ENCODE data around the gene TTC3. TPM values are rescaled to one million over a fixed set of nuclear protein-coding genes. Genes with fewer than 3 reads are reported as not detected.
A peak's percentile ranks its signal among the peaks of the same experiment; 100 is the strongest.
"Not testable (repeated sequence)": the region's sequence is repeated elsewhere in the genome, so short reads cannot be mapped to it uniquely, and the experiment has no call there.

The TTC3 gene
- total RNA-seq, 1 experiment from 2014 or later = 123 TPM

DNA sequence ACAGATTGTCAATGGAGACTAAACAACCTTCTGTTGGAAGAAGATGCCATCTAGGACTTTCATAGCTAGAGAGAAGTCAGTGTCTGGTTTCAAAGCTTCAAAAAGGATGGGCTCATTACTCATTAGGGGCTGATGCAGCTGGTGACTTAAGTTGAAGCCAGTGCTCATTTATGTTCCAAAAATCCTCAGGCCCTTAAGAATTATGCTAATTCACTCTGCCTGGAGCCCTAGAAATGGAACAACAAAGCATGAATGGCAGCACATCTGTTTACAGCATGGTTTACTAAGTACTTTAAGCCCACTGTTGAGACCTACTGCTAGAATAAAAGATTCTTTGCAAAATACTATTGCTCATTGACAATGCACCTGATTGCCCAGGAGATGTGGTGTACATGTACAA lies 63.7 kb downstream of the TTC3 start:
- no peak for DNase-seq (ENCODE audit: low spot score)
- in situ Hi-C loops (cut with HindIII; ENCODE audit: low sequenced_read_pairs) = no loop called here

DNA sequence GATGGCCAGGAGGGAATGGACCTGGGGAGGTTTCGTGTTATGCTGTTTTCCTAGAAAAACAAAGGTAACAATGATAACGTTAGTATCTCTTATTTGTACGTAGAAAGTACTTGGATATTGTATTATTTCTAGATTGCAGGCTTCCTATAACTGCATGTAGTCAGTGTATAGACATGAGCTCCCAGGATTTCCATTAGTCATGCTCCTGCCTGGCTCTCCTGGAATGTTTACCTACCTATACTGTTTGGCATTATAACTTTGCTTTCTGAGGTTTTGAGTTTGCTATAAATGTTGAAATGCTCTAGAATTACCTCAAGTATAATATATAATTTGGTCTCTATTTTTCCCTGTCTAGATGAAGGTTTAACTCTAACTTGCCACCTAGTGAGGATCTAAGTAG lies 66.1 kb downstream of the TTC3 start:
- DNase-seq (ENCODE audit: low spot score) = no peak
- in situ Hi-C loops (cut with HindIII; ENCODE audit: low sequenced_read_pairs) = no loop called here

DNA sequence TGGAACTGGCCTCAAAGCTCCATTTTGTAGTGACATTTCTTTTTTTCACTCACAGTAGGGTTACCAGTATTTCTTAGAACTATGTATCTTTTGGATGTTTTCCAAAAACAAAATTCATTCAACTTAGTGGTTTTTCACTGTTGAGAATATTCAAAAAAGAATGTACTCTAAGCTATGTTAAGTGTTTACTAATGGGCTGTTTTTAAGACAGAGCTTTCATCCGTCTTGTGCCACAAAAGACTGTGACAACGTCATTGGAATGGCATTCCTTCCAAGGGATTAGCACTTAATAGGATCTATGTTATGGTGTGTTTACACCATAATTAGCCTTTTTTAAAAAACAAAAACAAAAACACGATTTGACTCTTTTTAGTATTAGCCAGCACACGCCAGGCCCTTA lies 66.8 kb downstream of the TTC3 start:
- in situ Hi-C loops (cut with HindIII; ENCODE audit: low sequenced_read_pairs) = no loop called here
- DNase-seq (ENCODE audit: low spot score) = no peak

DNA sequence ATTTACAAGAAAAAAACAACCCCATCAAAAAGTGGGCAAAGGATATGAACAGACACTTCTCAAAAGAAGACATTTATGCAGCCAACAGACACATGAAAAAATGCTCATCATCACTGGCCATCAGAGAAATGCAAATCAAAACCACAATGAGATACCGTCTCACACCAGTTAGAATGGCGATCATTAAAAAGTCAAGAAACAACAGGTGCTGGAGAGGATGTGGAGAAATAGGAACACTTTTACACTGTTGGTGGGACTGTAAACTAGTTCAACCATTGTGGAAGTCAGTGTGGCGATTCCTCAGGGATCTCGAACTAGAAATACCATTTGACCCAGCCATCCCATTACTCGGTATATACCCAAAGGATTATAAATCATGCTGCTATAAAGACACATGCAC lies 70.3 kb downstream of the TTC3 start:
- in situ Hi-C loops (cut with HindIII; ENCODE audit: low sequenced_read_pairs); DNase-seq (ENCODE audit: low spot score): not testable (repeated sequence)

DNA sequence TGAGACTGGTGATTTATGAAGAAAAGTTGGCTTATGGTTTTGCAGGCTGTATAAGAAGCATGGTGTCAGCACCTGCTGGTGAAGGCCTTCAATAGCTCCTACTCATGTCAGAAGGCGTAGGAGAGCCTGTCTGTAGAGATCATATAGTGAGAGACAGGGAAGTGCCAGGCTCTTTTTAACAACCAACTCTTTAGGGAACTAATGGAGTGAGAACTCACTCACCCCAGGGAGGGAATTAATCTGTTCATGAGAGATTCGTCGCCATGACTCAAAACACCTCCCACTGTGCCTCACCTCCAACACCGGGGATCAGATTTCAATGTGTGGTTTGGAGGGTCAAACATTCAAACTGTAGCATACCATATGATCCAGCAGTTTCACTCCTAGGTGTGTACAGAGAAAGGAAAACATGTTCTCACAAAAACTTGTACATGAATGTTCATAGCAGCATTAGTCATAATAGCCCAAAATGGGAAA lies 72.6 kb downstream of the TTC3 start:
- in situ Hi-C loops (cut with HindIII; ENCODE audit: low sequenced_read_pairs) = no loop called here

DNA sequence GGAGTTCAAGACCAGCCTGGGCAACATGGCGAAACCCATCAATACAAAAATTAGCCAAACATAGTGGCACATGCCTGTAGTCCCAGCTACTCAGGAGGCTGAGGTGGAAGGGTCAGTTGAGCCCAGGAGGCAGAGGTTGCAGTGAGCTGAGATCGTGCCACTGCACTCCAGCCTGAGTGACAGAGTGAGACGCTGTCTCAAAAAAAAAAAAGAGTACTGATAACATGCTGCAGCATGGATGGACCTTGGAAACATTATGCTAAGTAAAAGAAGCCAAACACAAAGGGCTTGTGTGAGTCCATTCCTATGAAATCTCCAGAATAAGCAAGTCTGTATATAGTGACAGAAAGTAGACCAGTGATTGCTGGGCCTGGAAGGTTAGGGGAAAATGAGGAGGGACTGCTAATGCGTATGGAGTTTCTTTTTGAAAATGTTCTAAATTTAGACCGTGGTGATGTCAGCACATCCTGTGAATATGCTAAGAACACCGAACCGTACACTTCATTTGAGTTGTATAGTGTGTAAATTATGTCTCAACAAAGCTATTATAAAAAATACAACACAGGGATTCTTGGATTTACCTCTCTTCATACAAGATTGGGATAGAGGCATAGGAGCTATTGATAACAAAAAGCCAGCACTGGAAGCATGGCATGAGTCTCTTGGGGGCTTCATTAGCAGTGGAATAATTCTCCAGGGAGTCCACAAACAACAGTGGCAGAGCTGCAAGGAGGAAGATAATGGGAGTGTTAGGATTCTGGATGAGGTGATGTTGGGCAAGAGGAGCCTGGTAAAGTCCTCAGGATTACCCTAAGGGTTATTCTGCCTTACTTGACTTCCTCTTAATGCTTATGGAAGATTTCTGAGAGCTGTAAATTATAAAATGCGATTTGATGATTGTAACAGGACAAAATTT lies 73.5 kb downstream of the TTC3 start:
- DNase-seq (ENCODE audit: low spot score) = no peak
- in situ Hi-C loops (cut with HindIII; ENCODE audit: low sequenced_read_pairs) = no loop called here

More for the DNA sequence above, 72.6 kb downstream of the TTC3 start:
- DNase-seq (ENCODE audit: low spot score) = no peak

DNA sequence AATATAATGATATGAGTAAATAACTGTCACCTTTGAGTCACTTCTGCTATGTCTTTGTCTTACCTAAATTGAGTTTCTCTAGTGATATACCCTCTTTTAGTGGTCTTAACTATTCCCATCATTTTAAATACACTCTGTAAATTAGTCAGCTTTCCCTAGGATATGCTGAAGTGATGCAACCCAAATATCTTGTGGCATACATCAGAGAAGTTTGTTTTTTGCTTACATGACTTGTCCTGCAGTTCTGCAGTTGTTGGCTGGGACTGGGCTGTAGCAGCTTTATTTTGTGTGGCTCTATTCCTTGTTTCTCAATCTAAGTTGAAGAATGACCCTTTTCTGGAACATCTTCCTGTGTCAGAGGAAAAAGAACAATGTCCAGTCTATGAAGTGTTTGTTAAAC lies 76.4 kb downstream of the TTC3 start:
- in situ Hi-C loops (cut with HindIII; ENCODE audit: low sequenced_read_pairs) = no loop called here
- no peak for DNase-seq (ENCODE audit: low spot score)

DNA sequence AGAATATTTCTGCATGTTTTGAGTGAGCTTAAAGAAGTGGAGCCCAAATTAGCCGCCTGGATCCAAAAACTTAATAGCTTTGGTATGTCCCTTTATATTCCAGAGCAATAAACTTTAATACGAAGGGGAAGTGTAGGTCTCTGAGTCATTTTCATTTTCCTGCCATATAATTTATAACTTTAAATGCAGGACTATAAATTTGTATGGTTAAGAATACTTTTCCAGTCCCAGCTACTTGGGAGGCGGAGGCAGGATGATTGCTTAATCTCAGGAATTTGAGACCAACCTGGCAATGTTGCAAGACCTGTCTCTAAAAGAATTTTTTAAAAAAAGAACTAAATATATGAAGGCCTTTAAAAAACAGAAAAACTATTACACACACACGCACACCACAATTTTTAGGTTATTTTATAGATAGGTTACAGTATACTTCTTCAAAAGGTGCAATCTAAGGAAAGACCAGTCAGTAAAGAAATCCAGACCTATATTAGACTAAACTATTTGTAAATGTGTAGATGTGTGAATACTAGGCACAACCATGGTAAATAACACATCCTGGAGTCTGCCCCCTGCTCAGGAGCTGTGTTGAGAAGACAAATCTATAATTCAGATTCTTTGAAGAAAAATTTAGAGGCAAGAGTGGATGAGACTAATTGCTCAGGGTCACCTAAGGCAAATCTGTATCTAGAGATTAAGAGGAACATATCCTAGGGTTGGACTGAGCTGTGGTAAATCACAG lies 80.3 kb downstream of the TTC3 start:
- no peak for DNase-seq (ENCODE audit: low spot score)
- in situ Hi-C loops (cut with HindIII; ENCODE audit: low sequenced_read_pairs) = no loop called here

DNA sequence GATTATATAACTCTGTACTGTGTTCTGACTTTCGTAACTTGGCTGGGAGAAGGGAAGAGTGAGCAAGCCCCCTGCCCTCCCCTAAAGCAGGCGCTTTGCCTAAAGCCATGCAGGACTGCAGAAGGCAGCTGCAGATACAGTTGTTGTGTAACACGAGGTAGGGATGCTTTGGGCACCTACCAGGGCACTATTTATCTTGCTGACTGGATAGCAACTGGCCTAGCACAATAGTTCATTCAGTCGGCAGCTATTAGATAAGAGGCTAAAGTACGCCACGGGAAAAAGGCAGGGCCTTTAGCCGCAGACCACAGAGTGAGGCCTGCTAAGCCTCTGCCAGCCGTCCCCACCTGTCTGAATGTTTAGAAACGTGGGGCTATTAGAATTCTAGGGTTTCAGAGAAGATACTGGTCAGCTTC lies 80.9 kb downstream of the TTC3 start:
- no peak for DNase-seq (ENCODE audit: low spot score)
- in situ Hi-C loops (cut with HindIII; ENCODE audit: low sequenced_read_pairs) = no loop called here

DNA sequence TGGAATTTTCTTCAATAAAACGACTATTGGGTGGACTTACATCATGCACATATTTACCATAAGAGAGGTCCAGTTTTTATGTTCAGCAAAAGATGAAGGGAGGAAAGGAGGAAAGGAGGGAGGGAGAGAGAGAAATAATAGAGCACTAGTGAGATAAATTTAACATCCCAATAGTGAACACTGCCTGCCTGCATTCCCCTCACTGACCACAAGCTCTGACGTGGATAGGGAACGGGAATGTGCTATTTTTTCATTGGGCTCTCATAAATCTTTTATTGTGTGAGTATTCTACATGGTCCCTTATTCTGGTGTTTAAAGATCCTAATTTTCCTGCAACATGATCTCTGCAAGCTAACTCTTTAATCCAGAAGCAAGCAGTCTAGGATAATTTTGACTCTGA lies 82.1 kb downstream of the TTC3 start:
- DNase-seq (ENCODE audit: low spot score) = no peak
- in situ Hi-C loops (cut with HindIII; ENCODE audit: low sequenced_read_pairs) = no loop called here

DNA sequence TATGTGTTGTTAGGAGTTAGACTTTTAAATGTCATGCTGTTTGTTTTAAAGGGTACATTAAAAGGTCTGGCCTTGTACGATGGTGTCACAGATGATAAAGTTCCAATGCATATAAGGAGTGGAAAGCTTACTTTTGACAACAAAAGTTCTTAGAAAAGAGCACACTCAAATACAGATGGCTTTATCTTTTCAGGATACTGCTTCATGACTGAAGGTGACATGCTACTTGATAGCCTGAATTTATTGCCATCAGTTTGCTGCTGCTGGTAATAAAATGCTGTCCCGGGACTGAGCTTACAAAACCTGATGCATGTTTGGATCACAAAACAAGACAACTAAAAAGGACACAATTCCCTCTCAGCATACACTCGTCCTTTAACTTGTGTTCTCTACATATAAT lies 84.9 kb downstream of the TTC3 start:
- in situ Hi-C loops (cut with HindIII; ENCODE audit: low sequenced_read_pairs) = no loop called here

DNA sequence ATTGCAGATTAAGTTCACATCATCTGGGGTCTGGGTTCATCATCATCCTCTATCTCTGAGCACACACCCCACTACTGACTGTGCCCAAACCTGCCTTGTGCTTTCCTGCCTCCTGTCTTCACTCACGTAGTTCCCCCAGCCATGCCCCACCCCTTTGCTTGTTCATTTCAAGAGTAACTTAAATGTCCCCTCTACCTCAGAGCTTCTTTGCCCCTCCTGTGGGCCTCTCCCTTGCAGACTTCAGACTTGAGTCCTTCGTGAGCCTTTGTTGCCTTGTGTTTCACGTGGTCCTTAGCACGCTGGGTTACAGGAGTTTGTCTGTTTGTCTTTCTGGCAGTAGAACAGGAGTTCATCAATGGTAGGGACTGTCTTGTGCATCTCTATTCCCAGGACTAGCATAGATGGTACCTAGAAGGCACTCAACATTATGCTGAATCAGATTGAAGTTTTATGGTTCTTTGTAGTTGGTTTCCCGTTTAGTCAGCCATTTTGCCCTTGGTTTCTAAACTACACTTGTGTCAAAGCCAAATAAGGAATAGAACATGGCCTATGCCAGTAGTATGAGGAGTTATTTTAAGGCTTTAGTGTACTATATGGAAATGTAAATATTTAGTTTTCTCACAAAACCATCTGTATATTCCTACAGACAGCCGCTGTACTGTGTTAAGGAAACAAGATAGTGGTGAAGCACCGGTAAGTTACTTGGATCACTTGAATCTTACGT lies 86.2 kb downstream of the TTC3 start:
- in situ Hi-C loops (cut with HindIII; ENCODE audit: low sequenced_read_pairs) = no loop called here
- no peak for DNase-seq (ENCODE audit: low spot score)

More for the DNA sequence above, 84.9 kb downstream of the TTC3 start:
- no peak for DNase-seq (ENCODE audit: low spot score)

DNA sequence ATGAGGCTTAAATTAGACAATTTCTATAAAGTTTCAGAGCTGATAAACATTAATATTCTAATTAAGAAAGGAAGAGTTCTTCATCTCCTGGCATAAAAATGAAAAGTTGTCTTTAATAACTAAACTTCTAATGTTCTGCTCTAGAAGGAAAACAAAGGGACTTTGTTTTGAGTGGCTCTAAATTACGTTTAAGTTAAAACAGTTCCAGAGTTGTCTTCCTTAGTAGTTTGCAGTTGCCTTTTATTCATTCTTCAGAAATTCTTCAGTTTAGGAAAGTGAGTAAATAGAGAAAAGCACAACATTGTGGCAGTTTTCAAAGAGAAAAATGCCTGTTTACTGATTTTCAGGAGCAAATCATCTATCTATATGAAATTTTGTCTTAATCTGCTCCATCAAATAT lies 86.9 kb downstream of the TTC3 start:
- in situ Hi-C loops (cut with HindIII; ENCODE audit: low sequenced_read_pairs) = no loop called here

DNA sequence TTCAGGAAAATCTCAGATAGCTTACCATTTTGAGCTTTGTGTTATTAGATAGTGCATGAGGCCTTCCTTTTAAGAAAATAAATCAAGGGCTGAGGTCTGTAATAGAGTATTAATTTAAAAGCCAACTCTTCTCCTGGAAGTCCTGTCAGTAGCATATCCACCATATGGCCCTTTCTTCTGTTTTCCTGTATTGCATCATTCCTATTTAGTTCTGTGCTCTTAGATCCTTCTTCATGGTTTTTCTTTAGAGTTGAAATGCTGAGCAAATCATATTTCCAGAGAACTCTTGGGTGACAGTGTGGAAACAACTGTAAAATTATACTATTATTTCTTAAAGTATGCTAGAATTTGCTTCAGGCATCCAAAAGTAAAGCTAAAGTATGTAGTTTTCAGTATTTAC lies 91.7 kb downstream of the TTC3 start:
- no peak for DNase-seq (ENCODE audit: low spot score)
- in situ Hi-C loops (cut with HindIII; ENCODE audit: low sequenced_read_pairs) = no loop called here

More for the DNA sequence above, 86.9 kb downstream of the TTC3 start:
- DNase-seq (ENCODE audit: low spot score) = no peak

DNA sequence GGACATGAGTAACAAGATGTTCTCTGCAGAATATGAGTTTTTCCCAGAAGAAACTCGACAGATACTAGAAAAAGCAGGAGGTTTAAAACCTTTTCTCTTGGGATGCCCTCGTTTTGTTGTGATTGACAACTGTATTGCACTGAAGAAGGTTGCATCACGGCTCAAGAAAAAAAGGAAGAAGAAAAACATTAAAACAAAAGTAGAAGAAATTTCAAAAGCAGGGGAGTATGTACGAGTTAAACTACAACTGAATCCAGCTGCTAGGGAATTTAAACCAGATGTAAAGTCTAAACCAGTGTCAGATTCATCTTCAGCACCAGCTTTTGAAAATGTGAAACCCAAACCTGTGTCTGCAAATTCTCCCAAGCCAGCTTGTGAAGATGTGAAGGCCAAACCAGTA lies 92.5 kb downstream of the TTC3 start:
- in situ Hi-C loops (cut with HindIII; ENCODE audit: low sequenced_read_pairs) = no loop called here

DNA sequence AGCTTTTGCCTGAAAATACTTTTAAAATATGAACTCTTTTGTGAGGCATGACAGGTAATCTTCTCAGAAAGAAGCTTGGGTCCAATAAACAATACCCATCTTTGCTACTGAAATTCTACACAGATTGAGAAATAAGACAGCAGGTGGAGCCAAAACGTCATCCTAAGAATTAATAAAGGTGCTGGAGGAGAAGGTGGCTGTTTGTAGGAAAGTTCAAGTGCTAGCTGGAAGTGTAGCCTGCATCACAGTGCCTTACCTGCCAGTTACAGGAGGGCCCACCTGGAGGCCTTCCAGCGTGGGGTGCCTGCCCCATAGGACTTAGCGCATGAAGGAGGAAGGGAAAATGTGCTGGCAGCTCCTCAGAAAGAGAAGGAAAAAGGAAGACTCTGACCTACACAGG lies 93.7 kb downstream of the TTC3 start:
- DNase-seq (ENCODE audit: low spot score) = peak; percentile 53
- in situ Hi-C loops (cut with HindIII; ENCODE audit: low sequenced_read_pairs) = no loop called here

More for the DNA sequence above, 92.5 kb downstream of the TTC3 start:
- no peak for DNase-seq (ENCODE audit: low spot score)

DNA sequence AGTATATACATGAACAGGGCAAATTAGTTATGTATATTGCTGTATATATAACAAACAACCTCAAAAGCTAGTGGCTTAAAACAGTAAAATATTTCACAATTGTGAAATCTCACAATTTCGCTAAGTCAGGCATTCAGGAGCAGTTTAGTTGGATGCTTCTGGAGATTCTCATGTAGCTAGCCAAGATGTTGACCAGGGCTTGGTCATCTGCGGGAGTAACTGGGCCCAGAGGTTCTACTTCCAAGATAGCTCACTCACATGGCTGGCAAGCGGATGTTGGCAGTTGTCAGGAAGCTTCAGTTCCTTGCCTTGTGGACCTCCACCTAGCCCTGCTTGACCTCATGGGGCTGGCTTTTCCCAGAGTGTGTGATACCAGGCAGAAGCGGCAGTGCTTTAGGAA lies 95.6 kb downstream of the TTC3 start:
- in situ Hi-C loops (cut with HindIII; ENCODE audit: low sequenced_read_pairs) = no loop called here
- DNase-seq (ENCODE audit: low spot score) = no peak

DNA sequence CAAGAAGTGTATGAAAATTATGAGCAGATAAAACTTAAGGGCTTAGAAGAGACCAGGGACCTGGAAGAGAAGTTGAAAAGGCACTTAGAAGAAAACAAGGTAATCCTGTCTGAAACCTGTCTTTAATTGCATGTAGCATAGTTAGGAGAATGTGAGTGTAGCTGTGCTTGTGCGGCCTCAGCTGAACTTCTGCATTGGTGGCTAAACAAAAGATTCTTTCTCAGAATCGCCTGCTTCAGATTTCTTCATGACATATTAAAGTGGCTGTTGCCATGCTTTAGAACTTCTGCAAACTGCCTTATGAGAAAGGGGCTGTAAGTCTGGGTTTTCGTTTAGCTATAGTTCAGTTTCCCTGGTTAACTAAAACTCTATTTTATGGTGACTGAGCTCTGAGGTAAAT lies 99.6 kb downstream of the TTC3 start:
- DNase-seq (ENCODE audit: low spot score) = no peak
- in situ Hi-C loops (cut with HindIII; ENCODE audit: low sequenced_read_pairs) = no loop called here

DNA sequence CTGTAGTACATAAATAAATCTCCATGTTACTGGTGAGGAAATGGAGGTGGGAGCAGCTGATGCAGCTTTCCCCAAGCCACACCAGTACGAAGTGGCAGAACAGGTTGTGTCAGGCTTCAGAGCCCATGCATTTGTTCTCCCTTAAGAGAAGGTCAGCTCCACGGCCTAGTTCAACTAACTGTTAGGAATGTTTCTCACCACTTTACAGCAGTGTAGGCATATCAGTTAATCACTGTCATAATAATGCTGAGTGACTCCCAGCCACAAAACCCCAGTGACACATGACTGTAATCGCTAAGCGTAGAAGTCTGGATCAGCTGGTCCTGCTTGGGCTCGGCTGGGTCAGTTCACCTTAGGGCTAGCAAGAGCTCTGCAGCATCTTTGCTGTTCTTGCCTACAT lies 103.7 kb downstream of the TTC3 start:
- no peak for DNase-seq (ENCODE audit: low spot score)
- in situ Hi-C loops (cut with HindIII; ENCODE audit: low sequenced_read_pairs) = no loop called here

DNA sequence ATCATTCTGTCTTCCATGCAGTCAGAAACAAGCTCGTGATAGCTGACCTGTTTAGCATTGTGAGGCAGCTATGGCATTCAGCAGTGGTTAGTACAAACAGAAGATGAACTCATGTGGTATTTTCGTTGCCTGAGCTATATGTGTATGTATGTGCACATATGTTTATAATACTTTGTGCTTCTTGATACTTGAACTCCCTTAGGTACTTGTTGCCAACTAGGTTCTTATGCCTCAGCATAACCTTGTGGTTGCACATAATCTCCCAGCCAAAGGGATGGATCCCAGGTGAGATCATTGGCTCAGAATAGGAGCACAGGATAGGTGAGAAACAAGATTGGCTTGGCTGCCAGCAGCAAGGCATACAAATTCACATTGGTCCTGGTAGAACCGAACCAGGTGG lies 108.0 kb downstream of the TTC3 start:
- in situ Hi-C loops (cut with HindIII; ENCODE audit: low sequenced_read_pairs) = no loop called here
- DNase-seq (ENCODE audit: low spot score) = no peak

Data from G401 (cell line).